Astrocyte (in vitro differentiated cells and primary cell): ENCODE data around the gene ADGRL1.

Experiments used
- CTCF ChIP-seq: IDR thresholded peaks from 2 replicates; pipeline ENCODE4 v1.5.1; 2011; ENCODE audit warnings: low read depth, mild to moderate bottlenecking, inconsistent platforms, low read length, moderate library complexity; ENCODE audit not compliant: insufficient read depth
- EZH2 ChIP-seq: IDR thresholded peaks from 2 replicates; pipeline ENCODE4 v1.6.1; 2012; ENCODE audit warnings: mild to moderate bottlenecking, low read length, inconsistent platforms; ENCODE audit not compliant: insufficient read depth

- TF ChIP-seq EZH2 = no peak
- peak; percentile 11 for TF ChIP-seq CTCF
Measured at GRCh38 chr19:14114854-14115253, 91.1 kb downstream of the ADGRL1 start.
